PC-9 (cell line): ENCODE results near the gene CCDC106. TPM values are rescaled to one million over a fixed set of nuclear protein-coding genes. Genes with fewer than 3 reads are reported as not detected.

Source experiments
- BruUV-seq: library from RNA; stranded (reverse); fragments of 400-500 nt; replicated peaks from 2 replicates; lab custom pipeline; 2021; lab: Mats Ljungman, UMichigan
- CTCF ChIA-PET: fragments of 300-600 bp; sonication (Branson Sonifier 250); formaldehyde crosslinking; loops from one replicate; lab custom pipeline; 2022; ENCODE audit warnings: antibody characterized with exemption; lab: Charles Lee
- POLR2A ChIA-PET: fragments of 300-600 bp; sonication (Branson Sonifier 250); formaldehyde crosslinking; loops from one replicate; lab custom pipeline; 2022; ENCODE audit warnings: antibody characterized with exemption; ENCODE audit not compliant: unreplicated experiment; lab: Charles Lee
- DNase-seq, 2 experiments: peaks; one replicate each; pipeline versions ENCODE4 v3.0.0 to v3.0.0-alpha.2; 2015 to 2022; ENCODE audit warnings: mixed read lengths in 1 of 2
- H2AFZ ChIP-seq: fragments of 200-600 bp; sonication (generic); 2 replicates; pipeline ENCODE4 v1.8.1; 2017; ENCODE audit warnings: antibody characterized with exemption
- H3F3A ChIP-seq: fragments of 200-600 bp; sonication (generic); 2 replicates; pipeline ENCODE4 v1.8.1; 2017; ENCODE audit warnings: antibody characterized with exemption, mild to moderate bottlenecking, low read depth; ENCODE audit not compliant: insufficient read depth
- H3K27ac ChIP-seq: fragments of 200-600 bp; sonication (generic); 2 replicates; pipeline ENCODE4 v1.6.1; 2016; ENCODE audit warnings: mixed run types
- H3K27me3 ChIP-seq: fragments of 200-600 bp; sonication (generic); 2 replicates; pipeline ENCODE4 v1.6.1; 2016; ENCODE audit warnings: low read depth, mixed run types; ENCODE audit not compliant: insufficient read depth
- H3K36me3 ChIP-seq: fragments of 200-600 bp; sonication (generic); 2 replicates; pipeline ENCODE4 v1.6.1; 2016; ENCODE audit warnings: low read depth, mixed run types
- H3K4me1 ChIP-seq: fragments of 200-600 bp; sonication (generic); replicated peaks from 2 replicates; pipeline ENCODE4 v1.6.1; 2016; ENCODE audit warnings: mixed run types; ENCODE audit not compliant: insufficient read depth
- H3K4me2 ChIP-seq: fragments of 200-600 bp; sonication (generic); 2 replicates; pipeline ENCODE4 v1.6.1; 2017; ENCODE audit warnings: mixed run types
- H3K4me3 ChIP-seq: fragments of 200-600 bp; sonication (generic); 2 replicates; pipeline ENCODE4 v1.6.1; 2016; ENCODE audit warnings: mixed run types
- H3K79me2 ChIP-seq: fragments of 200-600 bp; sonication (generic); 2 replicates; pipeline ENCODE4 v1.6.1; 2017; ENCODE audit warnings: low read depth, mixed run types
- H3K9me2 ChIP-seq: fragments of 200-600 bp; sonication (generic); 2 replicates; pipeline ENCODE4 v1.8.1; 2017; ENCODE audit warnings: mild to moderate bottlenecking; ENCODE audit not compliant: insufficient read depth
- H3K9me3 ChIP-seq: fragments of 200-600 bp; sonication (generic); 2 replicates; pipeline ENCODE4 v1.8.1; 2016; ENCODE audit warnings: low read depth; ENCODE audit not compliant: insufficient read depth
- H4K20me1 ChIP-seq: fragments of 200-600 bp; sonication (generic); 2 replicates; pipeline ENCODE4 v1.8.1; 2017; ENCODE audit not compliant: insufficient read depth
- EZH2 ChIP-seq: fragments of 200-600 bp; sonication (generic); IDR thresholded peaks from 2 replicates; pipeline ENCODE4 v1.8.0; 2017; ENCODE audit warnings: antibody characterized with exemption, low read depth
- intact Hi-C: fragments of 100-400 bp; cut with micrococcal nuclease; formaldehyde crosslinking; loops from one replicate; pipeline ENCODE4 v1.10.0; 2022; ENCODE audit not compliant: unreplicated experiment
- total RNA-seq: library from RNA; stranded (reverse); gene quantifications from 2 replicates; pipeline ENCODE4 v1.2.3, GENCODE V29; 2021
- TF ChIP-seq, protein P1 (sequence below): fragments of 200-600 bp; sonication (generic); conservative IDR thresholded peaks from 2 replicates; pipeline ENCODE4 v1.6.1; 2017; ENCODE audit warnings: mixed run types, antibody characterized with exemption, mild to moderate bottlenecking, moderate library complexity

CCDC106 gene
- total RNA-seq, 1 experiment from 2014 or later: 3.2 TPM

DNA sequence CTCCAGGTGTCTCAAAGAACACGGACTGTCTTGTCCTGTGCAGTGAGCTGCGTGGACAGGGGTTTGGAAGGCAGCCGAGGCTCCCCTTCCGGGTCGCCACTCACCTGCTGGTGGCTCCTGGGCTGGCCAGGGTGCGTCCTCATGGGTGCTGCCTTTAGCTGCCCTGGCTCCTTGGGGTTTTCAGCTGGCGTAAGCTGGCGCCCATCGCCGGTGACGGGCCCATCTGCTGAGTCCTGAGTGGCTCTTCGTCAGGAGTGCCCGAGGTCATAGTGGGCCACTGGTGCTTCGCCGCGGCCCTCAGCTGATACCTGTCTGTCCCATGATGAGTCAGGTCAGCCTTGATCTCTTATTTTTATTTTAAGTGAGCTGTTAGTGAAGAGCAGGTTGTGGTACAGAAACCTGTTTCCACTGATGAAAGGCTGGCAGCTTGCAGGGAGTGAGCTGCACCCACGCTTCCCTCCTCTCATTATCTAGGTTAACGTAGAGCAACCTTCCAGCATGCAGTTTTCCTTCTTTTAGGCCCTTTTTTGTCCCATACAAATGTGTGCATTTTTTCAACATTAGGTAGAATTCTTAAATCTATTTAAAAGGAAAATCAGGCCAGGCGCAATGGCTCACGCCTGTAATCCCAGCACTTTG is 45.4 kb downstream of the CCDC106 start:
- Histone ChIP-seq H4K20me1 (peaks cover 3% of the 10 kb centered on the region), H3K9me2 (no peaks in the 10 kb centered on the region), H3K4me2 (no peak overlapping the region), H3K79me2 (no peaks in the 10 kb centered on the region), H3K4me3 (no peak overlapping the region), H2AFZ (no peak overlapping the region), H3K36me3 (peaks cover 12% of the 10 kb centered on the region), H3K27ac (no peak overlapping the region), H3K27me3 (no peaks in the 10 kb centered on the region), H3F3A (no peaks in the 10 kb centered on the region), H3K4me1 (no peaks in the 10 kb centered on the region), H3K9me3 (no peaks in the 10 kb centered on the region)
- intact Hi-C loops: no loop called here
- CTCF ChIA-PET: no interaction called here
- POLR2A ChIA-PET: interaction anchor here (0.7 kb wide), 1 partner anchor 685 kb away, joined by 3 read pairs; no protein-coding TSS in a partner anchor
- DNase-seq: no peak
- TF ChIP-seq, protein P1, sequence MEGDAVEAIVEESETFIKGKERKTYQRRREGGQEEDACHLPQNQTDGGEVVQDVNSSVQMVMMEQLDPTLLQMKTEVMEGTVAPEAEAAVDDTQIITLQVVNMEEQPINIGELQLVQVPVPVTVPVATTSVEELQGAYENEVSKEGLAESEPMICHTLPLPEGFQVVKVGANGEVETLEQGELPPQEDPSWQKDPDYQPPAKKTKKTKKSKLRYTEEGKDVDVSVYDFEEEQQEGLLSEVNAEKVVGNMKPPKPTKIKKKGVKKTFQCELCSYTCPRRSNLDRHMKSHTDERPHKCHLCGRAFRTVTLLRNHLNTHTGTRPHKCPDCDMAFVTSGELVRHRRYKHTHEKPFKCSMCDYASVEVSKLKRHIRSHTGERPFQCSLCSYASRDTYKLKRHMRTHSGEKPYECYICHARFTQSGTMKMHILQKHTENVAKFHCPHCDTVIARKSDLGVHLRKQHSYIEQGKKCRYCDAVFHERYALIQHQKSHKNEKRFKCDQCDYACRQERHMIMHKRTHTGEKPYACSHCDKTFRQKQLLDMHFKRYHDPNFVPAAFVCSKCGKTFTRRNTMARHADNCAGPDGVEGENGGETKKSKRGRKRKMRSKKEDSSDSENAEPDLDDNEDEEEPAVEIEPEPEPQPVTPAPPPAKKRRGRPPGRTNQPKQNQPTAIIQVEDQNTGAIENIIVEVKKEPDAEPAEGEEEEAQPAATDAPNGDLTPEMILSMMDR: no peak
- TF ChIP-seq EZH2: no peak
- BruUV-seq: no TSS peak

DNA sequence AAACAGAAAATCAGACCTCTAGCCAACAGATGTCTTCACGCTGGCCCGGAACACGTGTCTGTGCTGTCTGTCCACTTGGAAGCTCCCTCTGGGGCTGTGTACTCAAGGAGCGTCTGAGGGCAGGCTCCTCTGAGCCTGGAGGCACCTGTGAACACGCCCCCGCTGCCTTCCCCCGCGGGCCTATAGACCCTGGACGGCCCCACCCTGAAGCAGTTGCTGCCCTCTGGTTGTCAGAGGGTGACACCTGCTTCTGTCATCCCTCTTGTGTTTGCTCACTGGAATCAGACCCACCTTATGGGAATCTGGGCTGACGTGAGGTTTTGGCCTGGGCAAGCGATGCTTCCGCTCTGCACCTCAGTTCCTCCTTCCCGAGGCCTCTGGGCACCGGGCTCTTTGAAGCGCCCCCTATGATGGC is 46.2 kb downstream of the CCDC106 start:
- CTCF ChIA-PET: no interaction called here
- no peak overlapping the region for H3K27ac ChIP-seq
- no TSS peak for BruUV-seq
- H2AFZ ChIP-seq: no peak overlapping the region
- no peaks in the 10 kb centered on the region; the same call in 1 of the 2 replicates for H4K20me1 ChIP-seq
- H3K27me3 ChIP-seq: no peaks in the 10 kb centered on the region
- POLR2A ChIA-PET: no interaction called here
- no peaks in the 10 kb centered on the region for H3F3A ChIP-seq
- H3K9me3 ChIP-seq: no peaks in the 10 kb centered on the region
- no peak for TF ChIP-seq EZH2
- TF ChIP-seq, protein P1: no peak
- DNase-seq: no peak
- H3K4me1 ChIP-seq: no peaks in the 10 kb centered on the region
- H3K4me2 ChIP-seq: no peak overlapping the region
- no peaks in the 10 kb centered on the region for H3K79me2 ChIP-seq
- H3K36me3 ChIP-seq: peaks cover 12% of the 10 kb centered on the region
- H3K9me2 ChIP-seq: no peaks in the 10 kb centered on the region
- H3K4me3 ChIP-seq: no peak overlapping the region
- intact Hi-C loops: no loop called here

DNA sequence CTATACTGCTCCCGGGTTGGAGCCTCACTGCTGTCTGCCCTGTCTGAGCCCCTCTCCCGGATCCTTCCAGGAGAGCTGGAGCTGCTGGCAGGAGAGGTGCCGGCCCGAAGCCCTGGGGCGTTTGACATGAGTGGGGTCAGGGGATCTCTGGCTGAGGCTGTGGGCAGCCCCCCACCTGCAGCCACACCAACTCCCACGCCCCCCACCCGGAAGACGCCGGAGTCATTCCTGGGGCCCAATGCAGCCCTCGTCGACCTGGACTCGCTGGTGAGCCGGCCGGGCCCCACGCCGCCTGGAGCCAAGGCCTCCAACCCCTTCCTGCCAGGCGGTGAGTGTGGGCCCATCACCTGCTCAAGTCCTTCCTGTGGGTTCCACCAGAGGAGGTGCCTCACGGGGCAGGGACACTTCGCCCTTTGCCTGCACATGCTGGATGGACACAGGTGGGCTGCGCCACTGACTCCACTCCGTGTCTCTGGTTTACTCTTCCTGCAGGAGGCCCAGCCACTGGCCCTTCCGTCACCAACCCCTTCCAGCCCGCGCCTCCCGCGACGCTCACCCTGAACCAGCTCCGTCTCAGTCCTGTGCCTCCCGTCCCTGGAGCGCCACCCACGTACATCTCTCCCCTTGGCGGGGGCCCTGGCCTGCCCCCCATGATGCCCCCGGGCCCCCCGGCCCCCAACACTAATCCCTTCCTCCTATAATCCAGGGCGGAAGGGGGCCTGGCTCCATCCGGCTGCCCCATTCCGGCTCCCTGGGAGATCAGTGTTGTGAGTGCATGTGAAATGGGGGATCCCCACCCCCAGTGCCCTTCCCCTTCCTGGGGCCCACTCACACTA is 46.9 kb downstream of the CCDC106 start:
- ChIA-PET POLR2A (no interaction called here), CTCF (no interaction called here)
- intact Hi-C loops: no loop called here

More for the DNA sequence above, 46.9 kb downstream of the CCDC106 start:
- Histone ChIP-seq H3K27ac (no peak overlapping the region), H3K79me2 (no peaks in the 10 kb centered on the region), H4K20me1 (peaks cover 3% of the 10 kb centered on the region; the same call in 1 of the 2 replicates), H3K4me1 (no peaks in the 10 kb centered on the region), H3K4me3 (no peak overlapping the region), H3K4me2 (no peak overlapping the region), H3K27me3 (no peaks in the 10 kb centered on the region), H3F3A (no peaks in the 10 kb centered on the region), H3K9me2 (no peaks in the 10 kb centered on the region), H3K36me3 (peaks cover 12% of the 10 kb centered on the region), H2AFZ (no peak overlapping the region), H3K9me3 (no peaks in the 10 kb centered on the region)
- no peak for TF ChIP-seq EZH2
- TF ChIP-seq, protein P1: no peak
- BruUV-seq: no TSS peak
- no peak for DNase-seq
